ENCODE data around the gene KLHDC8A. TPM values are rescaled to one million over a fixed set of nuclear protein-coding genes. Genes with fewer than 3 reads are reported as not detected.

The KLHDC8A gene
- total and polyA plus RNA-seq, 2 of the 13 experiments (the other 11 are each of a cell fraction or from before 2014, with no cell fraction given): not detected

GRCh38 chr1:205294175-205294917 is 62.4 kb downstream of the KLHDC8A start (continued):
- TF ChIP-seq AKNA (CRISPR knock-in tag; IDR thresholded peaks at IDR 0.05; ENCODE audit: borderline replicate concordance) (no peak), ZNF530 (CRISPR knock-in tag; IDR thresholded peaks at IDR 0.05; ENCODE audit: low read depth) (no peak), MXD1 (CRISPR knock-in tag; IDR thresholded peaks at IDR 0.05) (no peak), THAP11 (CRISPR knock-in tag; IDR thresholded peaks at IDR 0.05) (no peak), PCBP2 (optimal IDR thresholded peaks at IDR 0.05; ENCODE audit: low read depth, low read length, poor library complexity, severe bottlenecking) (no peak), SRY (CRISPR knock-in tag; IDR thresholded peaks at IDR 0.05) (no peak), ZNF639 (CRISPR knock-in tag; conservative IDR thresholded peaks at IDR 0.05) (no peak), THRA (CRISPR knock-in tag; IDR thresholded peaks at IDR 0.05; ENCODE audit: borderline replicate concordance) (no peak), FOXM1 (CRISPR knock-in tag; IDR thresholded peaks at IDR 0.05) (no peak), RARG (CRISPR knock-in tag; IDR thresholded peaks at IDR 0.05; ENCODE audit: low read depth) (no peak), DMAP1 (CRISPR knock-in tag; IDR thresholded peaks at IDR 0.05) (peak; percentile 71), HNRNPUL1 (IDR thresholded peaks at IDR 0.05; ENCODE audit: low read depth, low read length) (no peak), ZNF788 (CRISPR knock-in tag; IDR thresholded peaks at IDR 0.05; ENCODE audit: borderline replicate concordance) (peak; percentile 11; the same call in 1 of the 2 replicates), ZNF670 (CRISPR knock-in tag; IDR thresholded peaks at IDR 0.05; ENCODE audit: borderline replicate concordance) (no peak), RFXANK (CRISPR knock-in tag; IDR thresholded peaks at IDR 0.05) (no peak), ZNF12 (CRISPR knock-in tag; IDR thresholded peaks at IDR 0.05) (peak; percentile 74; the same call in 1 of the 2 replicates), ZBTB4 (CRISPR knock-in tag; IDR thresholded peaks at IDR 0.05; ENCODE audit: borderline replicate concordance) (0 out of 2 replicates have a peak, but pooled peaks have one; percentile 29), RBM22 (optimal IDR thresholded peaks at IDR 0.05; ENCODE audit: low read length) (no peak), ZNF205 (CRISPR knock-in tag; IDR thresholded peaks at IDR 0.05) (no peak)

Data from HepG2 (cell line).